HUDEP-2 (cell line): ENCODE measurements around the gene PLEKHG4B.
A peak's percentile ranks its signal among the peaks of the same experiment; 100 is the strongest.
"Not testable (repeated sequence)": the region's sequence is repeated elsewhere in the genome, so short reads cannot be mapped to it uniquely, and the experiment has no call there.

Experiments used
- DNase-seq, 76 experiments: peaks; one replicate each; lab custom pipeline; 2025; ENCODE audit not compliant: unreplicated experiment in 76 of 76; lab: John Stamatoyannopoulos, UW

Gene PLEKHG4B

DNA sequence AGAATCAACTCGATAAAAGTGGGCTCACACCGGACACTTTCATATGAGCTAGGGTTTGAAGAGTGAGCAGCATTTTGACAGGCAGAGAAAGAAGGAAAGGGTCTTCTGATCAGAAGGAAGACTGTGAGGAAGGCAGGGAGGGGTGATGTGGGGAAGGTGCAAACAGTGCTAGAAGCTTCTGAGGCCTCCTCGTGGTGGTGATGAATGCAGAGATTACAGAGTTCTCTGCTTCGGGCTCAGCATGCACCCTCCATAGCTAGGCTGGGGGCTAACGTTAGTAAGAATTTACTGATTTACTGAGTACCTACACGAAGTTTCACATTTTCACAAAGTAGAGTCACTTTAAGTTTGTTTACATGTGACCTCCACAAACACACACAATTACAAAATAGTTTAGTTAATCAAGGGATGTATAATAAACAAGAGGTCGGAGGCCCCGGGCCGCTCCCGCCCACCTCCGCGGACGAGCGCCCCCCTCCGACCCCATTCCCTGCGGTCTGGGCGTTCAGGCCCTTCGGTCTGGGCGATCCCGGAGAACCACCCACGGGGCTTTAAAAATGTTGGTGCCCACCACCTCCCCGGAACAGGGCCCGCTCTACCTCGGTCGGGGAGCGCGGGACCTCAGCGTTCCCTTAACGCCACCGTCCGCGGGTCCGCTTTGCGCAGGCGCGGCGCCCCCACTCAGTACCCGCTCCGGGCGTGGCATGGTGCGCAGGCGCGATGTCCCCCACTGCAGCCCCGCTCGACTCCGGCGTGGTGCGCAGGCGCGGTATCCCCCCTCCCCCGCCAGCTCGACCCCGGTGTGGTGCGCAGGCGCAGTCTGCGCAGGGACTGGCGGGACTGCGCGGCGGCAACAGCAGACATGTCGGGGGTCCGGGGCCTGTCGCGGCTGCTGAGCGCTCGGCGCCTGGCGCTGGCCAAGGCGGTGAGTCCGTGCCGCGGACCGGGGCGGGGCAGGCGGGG, 125.8 kb downstream of the PLEKHG4B start, which contains the start of the genes CCDC127 and SDHA:
TSS of gene CCDC127 (minus strand) at position 660 of the 963 bp plus-strand sequence. CDS start 1,304 bp downstream, outside the sequence.
TSS of gene SDHA (plus strand) at position 827 of the 963 bp plus-strand sequence. CDS start at position 863, 36 bp downstream.
- DNase-seq, result peak in 75 of 76 experiments; percentile 24 to 96 (median 89)

DNA sequence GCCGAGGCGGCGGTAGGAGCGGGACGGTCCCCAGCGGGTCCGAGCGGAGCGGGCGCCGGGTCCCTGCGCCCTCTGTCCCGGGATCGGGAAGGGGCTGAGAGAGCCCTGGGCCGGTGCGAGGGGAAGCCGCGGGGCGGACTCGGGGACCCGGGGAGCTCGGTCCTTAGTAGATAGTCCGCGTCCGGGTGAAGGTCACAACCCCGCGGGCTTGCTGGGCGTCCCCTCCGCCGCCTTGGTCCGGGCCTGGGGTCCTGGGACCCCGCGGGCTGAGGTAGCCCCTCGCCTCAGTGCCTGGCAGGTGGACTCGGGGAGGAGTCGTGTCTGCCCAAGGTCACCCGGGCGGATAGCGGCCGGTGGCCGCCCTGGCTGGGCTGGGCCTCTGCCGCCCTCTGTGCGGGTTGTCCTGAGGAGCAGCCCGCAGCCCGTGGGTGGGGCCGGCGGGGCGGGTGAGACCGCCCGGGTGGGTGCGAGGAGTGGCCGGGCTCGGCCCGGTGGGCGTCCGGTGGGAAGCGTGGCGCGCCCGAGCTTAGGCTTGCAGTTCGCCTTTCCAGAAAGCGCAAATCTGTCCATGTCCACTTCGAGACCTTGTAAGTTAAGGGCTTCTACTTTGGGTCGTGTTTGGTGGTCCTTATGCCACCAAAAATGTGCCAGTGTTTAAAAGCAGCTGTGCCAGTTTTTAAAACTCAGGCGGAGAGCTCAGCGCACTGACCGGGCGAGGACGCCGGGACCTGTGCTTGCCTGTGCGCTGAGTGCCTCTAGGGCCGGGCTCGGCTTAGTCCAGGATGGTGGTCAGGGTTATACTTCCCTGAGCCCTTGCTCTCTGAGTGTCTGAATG, 126.7 kb downstream of the PLEKHG4B start:
- DNase-seq, result peak in 19 of 76 experiments; percentile 1 to 53 (median 19)

DNA sequence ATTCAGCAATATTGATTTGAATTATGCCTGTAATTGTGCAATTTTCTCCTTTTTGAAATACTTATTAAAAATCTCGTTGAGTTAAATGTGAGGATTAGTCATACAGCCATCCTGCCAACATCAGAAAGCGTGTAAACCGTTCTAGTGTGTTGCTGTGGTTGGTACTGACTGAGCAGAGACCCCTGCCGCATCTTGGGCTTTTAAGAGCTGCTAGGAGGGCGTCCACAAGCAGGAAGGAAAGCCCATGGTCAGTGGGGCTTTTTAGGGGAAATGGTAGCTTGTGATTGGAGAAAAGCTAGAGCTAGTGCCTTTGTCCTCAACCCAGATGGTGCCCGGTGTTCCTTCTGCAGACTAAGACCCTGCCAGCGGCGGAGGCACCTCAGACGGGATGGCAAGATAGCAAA, 127.5 kb downstream of the PLEKHG4B start:
- DNase-seq, result peak in 12 of 76 experiments; percentile 2 to 36 (median 6)

DNA sequence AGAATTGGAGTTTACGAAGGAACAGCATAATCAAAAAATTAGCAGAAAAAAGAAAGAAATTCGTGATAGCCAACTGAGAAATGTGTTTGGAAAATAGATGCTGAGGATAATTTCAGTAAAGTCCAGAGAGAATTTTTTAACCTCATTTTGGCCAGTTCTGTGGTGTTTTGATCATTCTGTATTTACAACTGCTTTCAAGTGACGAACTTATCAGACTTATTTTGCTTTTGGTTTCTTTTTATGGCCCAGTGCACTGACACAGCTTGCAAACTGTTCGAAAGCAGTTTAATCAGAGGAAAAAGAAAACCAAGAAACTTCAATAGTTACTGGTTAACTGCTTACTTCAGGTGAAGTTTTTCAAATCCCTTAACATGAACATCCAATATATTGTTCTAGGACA, 128.0 kb downstream of the PLEKHG4B start:
- peak in 2 of 76 experiments; percentile 10 to 24 for DNase-seq

DNA sequence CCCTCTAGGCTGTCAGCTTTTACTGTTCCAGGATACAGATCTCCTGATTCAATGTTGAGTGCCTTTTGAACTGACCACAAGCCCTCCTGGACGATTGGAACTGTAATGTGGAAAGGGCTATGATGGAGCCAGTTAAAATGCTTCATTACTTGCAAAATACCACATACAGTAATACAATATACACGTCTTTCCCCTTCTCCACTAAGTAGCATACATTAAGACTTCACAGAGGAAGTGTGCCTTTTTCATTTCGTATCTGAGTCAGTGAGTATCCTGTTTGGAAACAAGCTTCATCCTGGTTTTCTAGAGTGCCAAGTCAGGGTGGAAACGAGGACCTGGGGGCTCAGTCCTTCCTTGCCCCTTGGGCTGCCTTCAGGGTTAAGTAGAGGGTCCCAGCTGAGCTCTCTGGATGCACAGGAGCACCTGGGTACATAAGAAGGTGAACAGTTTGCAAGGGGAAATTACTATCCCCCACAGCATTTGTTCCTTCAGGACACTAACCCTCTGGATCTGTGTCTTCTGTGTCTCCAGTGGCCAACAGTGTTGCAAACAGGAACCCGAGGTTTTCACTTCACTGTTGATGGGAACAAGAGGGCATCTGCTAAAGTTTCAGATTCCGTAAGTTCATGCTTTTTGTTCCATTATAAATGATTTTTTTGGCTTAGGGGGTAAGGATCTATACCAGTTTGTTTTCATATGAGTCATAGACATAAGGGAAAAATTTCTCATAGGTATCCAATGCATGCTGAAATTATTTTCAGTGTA, 131.2 kb downstream of the PLEKHG4B start:
- not testable (repeated sequence) for DNase-seq

DNA sequence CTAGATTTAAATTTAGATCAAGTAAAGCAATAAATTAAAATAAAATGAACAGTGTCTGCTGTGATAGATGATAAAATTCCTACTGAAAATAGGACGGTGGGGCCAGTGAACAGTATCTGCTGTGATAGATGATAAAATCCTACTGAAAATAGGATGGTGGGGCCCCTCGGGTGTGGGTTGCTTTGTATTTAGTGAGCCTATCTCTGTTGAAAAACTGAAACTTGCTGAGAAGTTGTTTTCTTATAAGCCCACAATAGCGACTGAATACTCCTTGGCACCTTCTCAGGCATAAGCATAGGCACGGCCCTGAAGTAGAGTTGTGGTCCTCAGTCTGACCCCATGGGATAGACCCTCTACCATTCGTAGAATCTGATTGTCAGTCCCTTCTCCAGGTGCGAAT, 131.8 kb downstream of the PLEKHG4B start:
- no peak for DNase-seq

DNA sequence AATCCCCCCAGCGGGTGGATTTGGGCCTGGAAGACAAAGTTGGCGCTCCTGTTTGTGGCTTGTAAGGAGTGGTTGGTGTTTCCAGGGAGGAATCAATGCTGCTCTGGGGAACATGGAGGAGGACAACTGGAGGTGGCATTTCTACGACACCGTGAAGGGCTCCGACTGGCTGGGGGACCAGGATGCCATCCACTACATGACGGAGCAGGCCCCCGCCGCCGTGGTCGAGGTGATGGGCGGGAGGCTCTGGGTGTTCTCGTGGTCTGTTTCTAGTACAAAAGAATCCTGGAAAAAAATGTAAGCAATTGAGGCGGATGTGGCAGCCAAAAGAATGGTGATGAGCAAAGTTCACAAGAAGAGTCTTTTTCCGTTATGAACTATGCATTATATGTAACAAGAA, 133.4 kb downstream of the PLEKHG4B start:
- DNase-seq, result no peak

DNA sequence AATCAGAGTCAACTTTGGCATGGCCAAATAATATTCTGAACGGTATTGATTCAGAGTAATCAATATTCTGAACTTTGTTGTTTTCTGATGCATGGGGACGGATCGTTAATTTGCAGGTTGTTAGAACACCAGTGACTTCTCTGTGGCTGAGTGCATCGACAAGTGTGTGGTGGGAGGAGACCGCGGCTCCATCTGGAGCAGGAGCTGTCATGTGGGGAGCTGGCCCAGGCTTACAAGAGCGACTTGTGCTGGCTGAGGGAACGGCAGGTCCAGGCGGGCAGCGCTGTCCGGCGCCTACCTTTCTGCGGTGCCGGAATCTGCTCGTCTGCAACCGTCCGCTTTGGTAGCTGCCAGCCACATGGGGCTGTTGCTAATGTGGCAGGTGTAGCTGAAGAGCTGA, 135.4 kb downstream of the PLEKHG4B start:
- not testable (repeated sequence) for DNase-seq

DNA sequence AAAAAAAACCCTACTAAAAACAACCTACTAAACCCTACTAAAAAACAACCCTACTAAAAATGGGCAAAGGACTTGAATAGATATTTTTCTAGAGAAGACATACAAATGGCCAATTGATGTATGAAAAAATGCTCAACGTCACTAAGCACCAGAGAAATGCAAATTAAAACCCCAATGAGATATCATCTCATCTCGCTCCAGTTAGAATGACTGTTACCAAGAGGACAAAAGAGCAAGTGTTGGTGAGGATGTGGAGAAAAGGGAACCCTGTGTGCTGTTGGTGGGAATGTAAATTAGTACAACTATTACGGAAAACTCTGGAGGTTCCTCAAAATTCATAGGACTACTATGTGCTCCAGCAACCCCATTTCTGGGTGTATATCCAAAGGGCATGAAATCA, 136.9 kb downstream of the PLEKHG4B start:
- no peak for DNase-seq

DNA sequence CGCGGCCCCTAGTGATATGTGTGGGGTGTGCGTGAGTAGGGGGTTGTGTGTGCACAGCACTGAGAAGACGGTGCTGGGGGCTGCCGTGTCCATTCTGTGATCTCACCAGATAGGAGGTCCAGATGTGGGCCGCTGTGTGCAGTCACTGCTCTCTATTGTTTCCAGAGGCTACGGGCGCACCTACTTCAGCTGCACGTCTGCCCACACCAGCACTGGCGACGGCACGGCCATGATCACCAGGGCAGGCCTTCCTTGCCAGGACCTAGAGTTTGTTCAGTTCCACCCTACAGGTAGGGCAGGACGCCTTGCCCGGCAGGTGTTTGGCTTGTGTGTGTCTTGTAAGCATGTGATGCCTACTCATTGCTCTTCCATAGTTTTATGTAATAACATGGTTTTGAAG, 138.7 kb downstream of the PLEKHG4B start:
- no peak for DNase-seq

DNA sequence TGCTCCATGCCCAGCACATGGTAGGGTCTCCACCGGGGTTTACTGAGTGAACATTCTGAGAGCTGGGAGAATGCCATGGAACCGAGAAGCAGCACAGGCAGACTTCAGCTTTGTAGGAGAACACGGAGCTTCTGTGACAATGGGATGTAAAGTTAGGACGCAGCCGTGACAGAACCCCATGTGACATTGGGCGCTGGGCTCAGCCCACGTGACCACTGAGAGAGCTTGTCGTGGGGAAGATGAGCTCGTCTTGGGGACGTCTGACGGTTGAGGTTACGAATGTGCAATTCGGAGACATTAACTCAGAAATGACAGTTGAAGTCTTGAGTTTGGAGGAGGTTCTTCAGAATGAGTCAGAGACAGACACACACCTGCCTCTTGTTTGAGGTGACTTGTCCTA, 139.7 kb downstream of the PLEKHG4B start:
- DNase-seq, result no peak

DNA sequence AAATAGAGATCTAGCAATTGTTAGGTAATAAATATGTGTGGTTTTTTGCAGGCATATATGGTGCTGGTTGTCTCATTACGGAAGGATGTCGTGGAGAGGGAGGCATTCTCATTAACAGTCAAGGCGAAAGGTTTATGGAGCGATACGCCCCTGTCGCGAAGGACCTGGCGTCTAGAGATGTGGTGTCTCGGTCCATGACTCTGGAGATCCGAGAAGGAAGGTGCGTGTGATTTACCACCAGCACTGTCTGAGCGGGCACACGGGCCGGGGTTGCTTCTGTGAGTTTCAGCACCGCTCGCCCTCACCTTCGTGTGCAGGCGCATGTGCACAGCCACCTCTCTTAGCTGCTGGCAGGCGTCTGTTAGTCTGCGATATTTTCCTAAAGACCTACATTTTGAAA, 141.5 kb downstream of the PLEKHG4B start:
- not testable (repeated sequence) for DNase-seq

DNA sequence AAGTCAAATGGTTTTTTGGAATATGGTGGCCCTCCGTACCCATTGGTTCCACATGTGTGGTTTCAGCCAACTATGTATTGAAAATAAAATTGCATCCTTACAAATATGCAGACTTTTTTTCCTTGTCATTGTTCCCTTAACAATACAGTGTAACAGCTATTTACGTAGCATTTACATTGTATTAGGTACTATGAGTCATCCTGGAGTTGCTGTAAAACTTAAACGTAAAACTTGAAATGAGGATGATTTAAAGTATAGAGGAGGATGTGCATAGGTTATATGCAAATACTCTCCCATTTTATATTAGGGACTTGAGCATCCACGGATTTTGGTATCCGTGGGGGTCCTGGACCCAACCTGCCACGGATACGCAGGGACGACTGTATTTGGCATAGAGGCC, 142.5 kb downstream of the PLEKHG4B start:
- DNase-seq, result no peak

DNA sequence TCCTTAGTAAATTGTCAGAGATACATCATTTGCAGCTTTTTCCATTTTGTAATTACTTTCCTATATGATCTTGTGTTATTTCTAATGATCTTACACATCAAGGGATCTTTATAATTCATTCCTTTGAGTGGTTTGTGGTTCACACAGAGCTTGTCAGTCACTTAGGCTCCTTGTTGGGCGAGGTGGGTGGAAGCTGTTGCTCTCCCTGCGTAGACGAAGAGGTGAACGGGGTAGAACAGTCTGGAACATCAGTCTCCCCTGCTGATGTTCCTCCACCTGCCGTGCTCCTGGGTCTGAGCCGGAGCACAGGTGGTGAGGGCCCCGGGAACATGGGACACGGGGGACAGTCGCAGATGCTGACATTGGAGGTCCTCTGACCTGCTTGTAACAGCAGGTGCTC, 143.6 kb downstream of the PLEKHG4B start:
- not testable (repeated sequence) for DNase-seq

DNA sequence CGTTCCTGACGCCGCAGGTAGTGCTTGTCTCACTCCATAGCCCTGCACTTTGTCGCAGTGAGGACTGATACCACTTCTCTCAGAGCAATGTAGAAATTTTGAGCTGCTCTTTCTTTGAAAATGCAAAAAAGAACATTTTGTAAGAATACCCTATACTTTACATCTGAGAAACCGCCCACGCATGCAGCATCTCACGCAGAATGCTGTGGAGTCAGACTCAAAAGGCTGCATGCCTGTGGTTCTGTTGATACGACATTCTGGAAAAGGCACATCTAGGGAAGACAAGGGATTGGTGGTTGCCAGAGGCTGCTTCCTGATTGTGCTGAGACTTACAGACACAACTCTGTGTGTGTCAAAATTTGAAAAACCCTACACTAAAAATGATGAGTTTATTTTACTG, 146.0 kb downstream of the PLEKHG4B start:
- not testable (repeated sequence) for DNase-seq
